Hypothalamus (tissue), 51 donors: Measurements from ENCODE around the gene CDC25B.

Experiments
- DNase-seq, 51 donors: peaks; one replicate each; lab custom pipeline; 2025; lab: John Stamatoyannopoulos, UW

CDC25B gene

GRCh38 chr20:3763671-3764601 lies 32.2 kb upstream of the CDC25B start:
- no peak for DNase-seq

DNA sequence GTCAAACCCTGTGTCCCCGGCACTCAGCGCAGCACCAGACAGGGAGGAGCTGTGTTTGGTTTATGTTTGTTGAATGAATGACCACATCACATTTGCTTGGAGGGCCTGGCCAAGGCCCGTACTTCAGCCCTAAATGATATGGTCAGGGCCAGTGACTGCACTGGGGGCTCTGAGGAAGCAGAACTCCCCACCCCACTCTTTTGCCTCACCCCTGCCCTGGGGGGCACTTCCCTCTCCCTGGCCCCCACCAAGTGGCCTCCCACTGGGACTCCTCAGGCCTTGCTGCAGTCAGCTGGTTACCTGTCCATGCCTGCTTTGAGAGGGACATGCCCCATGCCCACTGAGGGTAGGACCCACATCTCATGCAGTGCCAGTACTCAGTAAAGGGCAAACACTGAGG lies 31.5 kb upstream of the CDC25B start:
- DNase-seq, result no peak

DNA sequence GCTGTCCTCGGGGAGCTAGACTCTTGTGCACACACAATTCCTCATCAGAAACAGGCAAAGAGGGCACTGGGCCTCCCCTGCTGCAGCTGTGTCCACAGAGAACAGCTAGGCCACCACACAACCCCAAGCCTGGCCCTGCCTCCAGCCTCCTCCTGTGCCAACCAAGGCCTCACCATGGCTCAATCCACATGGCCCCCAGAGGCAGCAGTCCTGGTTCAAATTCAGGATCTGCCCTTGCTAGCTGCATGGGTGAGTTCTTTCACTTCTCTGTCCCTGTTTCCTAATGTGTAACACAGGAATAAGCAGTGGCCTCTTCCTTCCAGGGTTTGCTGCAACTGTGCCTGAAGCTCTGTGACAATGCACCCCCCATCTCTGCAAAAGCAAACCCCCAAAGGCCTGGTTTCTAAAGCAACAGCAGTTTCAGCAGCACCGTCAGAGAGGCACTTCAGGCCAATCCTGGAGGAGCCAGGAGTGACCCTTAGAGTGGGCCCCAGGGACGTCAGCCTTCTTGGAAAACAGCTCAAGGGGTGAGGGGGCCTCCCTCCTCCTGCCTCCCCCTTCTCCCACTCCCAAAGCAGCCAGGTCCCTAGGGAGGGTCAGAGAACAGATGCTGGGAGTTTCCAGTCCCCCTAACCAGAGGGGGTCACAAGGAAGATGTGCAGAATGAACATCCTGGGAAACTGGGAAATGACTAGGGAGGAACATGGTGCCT lies 30.8 kb upstream of the CDC25B start:
- no peak for DNase-seq

- DNase-seq, result no peak
These were observed 29.5 kb upstream of the CDC25B start for GRCh38 chr20:3766422-3767109.

DNA sequence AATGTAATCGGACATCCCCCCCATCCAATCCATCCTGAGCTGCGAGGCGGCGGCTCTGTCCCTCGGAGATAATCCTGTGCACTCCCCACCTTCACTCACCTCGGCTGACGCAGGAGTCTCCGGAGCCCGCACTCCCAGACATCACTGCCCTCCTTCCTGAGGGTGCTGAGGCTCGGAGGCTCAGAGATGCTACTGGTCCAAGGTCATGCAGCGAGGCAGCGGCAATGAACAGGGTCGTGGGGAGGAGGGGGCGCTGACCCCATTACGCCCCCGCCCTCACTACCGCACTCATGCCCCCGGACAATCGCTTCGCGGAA lies 29.0 kb upstream of the CDC25B start:
- DNase-seq, result peak in 1 of 51 donors; percentile 21

DNA sequence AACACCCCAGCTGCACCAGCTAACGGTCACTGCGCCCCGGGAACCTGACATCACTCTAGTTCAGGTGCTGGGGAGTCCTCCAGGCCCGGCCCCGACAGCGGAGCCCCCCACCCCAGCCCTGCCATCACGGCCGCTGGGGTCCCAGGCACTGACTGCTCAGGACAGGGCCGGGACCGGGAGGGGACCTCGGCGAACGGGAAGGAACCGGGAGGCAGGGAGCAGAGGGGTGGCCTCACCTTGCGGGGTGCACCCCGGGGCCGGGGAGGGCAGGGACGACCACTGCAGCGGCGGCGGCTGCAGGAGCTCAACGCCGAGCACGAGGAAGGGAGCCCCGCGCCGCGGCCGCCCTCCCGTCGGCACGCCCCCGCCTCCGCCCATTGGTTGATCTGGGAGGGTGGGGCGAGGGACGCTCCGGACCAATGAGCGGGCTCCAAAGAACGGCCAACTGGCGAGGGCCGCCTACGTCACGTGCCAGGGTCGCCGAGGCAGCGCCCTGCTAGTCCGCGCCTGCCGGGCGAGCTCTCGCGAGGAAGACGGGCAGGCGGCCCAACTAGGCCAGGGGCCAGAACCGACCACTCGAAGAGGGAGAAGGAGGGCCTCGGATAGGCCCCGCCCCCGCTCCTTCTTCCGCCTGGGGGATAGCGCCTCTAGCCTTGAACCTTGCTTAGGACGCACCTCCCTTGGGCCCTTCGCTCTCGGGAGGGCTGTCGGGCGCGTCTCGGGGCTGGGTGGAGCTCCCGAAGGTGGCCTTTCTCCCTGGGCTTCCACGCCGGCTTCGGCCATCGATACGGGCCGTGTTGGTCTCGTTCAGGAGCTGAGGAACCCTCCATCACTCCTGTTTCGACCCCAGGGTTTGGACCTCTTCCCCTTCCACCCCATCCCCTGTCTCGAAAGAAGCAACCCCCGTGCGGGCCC lies 28.4 kb upstream of the CDC25B start, which contains the start of gene ADISSP:
TSS of gene ADISSP (minus strand) at position 327 of the 915 bp plus-strand sequence. CDS start 7,653 bp downstream, outside the sequence.
- DNase-seq, result peak; percentile 71 to 99 (median 98)

DNA sequence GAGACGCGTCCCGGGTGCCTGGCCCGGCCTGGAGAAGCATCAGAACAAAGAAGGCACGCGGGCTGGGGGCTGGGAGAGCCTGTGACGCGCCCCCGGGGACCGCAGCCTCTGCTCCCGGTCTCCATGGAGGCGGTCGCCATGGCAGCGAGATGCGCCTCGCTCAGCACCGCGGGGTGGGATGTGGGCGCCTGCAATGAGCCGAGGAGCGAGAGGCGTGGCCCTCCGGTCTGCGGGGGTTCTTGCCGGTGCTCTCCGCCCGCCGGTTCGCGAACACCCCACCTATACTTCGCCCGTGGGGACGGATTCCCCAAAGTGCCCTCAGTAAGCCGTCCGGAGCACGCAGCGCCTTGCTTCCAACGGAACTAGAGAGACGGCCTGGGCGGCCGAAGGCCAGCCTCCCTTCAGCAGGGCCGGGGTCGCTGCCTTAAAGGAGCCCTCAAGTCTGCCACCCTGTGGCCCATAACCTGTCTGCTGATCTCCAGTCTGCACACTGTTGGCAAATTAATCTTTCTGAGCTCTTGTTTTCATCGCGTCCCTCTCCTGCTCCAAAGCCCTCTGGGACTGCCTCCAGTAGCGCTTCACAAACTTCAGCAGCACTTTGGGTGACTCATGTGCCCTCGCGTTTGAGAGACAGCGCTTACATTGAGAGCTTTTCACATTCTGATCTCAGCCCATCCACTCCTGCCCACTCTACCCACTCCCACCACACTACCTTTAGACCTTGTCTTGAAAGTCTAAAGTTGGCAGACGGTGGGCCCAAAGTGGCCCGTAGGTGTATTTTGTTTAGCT lies 27.6 kb upstream of the CDC25B start:
- peak in 47 of 51 donors; percentile 24 to 90 (median 69) for DNase-seq

GRCh38 chr20:3771552-3772058 lies 24.5 kb upstream of the CDC25B start:
- no peak for DNase-seq

DNA sequence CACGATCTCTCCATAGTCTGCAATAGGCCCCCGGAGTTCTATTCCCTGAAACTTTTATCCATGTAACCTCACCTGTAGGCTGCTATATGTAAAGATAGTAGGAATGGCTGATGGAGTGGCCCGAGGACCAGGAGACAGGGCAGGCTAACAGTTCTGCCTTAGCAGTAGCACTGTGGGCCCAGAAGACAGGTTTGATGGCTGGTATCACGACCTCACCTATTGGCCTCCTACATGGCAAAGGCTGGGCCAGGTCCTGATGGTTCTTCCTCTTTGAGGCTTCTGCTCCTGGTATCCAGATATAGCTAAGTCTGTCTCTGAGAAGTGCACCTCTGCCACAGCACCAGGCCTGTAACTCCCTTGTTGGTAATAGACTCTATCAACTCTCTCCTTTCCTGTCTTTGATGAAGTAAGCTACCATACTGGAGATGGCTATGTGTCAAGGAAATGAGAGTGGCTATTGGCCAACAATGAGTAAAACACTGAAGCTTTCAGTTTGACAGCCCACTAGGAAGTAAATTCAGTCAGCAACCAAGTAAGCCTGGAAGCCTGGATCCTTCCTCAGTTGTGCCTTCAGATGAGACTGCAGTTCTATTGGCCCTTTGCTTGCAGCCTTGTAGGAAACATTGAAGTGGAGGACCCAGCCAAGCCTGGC lies 20.5 kb upstream of the CDC25B start:
- DNase-seq, result no peak

GRCh38 chr20:3777381-3777715 lies 18.8 kb upstream of the CDC25B start:
- DNase-seq, result no peak

DNA sequence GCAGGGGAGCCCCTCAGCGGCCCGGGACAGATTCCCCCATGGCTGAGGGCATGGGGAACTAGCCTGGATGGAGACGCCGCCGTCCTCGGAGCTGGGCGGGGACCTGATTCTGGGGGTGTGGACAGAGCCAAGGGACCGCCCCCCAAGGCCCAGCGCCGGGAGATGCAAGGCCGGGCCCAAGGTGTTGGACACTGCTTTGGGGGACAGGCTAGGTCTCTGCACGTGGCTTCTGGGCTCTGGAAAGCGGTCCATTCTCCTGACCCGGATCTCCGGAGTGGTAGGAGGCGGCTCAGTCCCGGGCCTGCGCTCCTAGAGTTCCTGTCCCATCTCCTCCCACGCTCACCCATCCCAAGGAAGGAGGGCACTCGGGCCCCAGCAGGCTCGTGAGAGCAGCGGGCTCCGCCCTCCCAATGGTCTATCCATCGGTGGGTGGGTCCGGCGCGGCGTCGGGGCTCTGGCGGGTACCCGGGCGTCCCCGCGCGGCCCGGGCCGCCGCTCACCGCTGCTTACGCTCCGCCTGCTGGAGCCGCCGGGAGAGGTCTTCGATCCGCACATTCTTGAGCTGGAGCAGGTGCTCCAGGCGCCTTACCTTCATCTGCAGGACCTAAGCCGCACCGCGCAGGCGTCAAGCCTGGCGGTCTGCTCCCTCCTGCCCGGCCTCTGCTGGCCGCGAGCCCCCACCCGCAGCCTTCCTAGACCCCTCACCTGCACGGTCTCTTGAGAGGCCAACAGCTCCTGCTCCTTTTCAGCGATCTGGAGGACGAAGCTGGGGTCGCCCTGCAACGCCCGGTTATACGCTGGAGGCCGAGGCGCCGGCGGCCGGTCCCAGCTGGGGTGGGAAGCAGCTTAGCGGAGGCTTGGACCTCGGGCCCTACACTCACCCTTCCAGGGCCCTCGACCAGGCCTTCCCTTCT lies 18.1 kb upstream of the CDC25B start:
- peak in 7 of 51 donors; percentile 9 to 34 (median 21) for DNase-seq

GRCh38 chr20:3778976-3779375 lies 17.1 kb upstream of the CDC25B start:
- DNase-seq, result no peak

DNA sequence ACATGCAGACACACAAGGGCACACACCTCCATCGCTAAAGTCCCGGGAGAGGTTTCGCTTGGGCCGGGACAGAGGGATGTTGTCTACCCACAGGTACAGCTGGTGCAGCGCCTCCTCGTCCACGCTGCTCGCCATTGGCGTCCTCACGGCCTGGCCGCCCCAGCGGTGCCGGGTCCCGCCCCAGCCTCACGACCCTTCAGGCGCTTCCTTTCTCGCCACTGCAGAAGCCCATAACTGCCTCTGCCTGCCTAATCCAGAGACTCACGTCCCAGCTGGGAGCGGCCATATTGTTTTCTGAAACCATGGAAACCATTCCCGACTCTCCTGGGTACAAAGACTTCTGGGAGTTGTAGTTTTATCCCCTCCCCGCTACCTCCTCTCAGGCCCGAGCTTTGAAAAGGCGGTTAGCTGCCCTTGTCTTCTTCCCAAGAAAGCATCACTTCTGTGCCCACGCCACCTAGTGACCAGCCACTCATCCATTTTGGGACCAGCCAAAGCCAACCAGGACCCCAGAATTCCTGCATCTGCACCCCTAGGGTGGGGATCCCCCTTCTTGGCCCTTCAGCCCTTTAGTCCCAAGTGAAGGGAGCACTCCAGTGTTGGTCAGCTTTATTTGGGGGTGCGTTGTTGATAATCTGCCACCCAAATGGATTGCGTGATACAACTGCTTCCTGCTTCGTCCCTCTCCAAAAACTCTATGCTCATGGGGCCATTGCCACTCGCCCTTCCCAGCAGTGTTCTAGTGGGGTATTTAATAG lies 14.8 kb upstream of the CDC25B start, which contains the start of gene SPEF1:
TSS of gene SPEF1 (minus strand) at position 296 of the 758 bp plus-strand sequence. CDS start at position 135, 161 bp downstream.
- peak in 48 of 51 donors; percentile 21 to 89 (median 67) for DNase-seq

DNA sequence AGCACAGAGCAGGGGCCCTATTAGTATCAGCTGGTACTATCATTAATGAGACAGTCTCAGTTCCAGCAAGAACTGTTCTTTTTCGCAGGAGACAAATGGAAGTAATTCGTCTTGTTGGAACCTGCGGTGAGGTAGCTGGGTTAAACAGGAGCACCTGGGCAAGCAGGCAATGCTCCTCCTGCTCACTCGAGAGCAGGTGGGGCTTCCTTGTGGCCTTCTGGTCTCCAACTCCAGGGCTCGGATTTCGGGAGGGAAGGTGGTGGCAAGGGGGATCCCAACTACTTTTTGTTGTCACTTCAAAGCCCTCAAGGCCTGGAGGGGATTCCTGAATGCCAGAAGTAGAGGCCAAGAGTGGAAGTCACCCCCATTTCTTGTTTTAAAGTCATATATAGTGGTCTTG lies 13.5 kb upstream of the CDC25B start:
- no peak for DNase-seq

DNA sequence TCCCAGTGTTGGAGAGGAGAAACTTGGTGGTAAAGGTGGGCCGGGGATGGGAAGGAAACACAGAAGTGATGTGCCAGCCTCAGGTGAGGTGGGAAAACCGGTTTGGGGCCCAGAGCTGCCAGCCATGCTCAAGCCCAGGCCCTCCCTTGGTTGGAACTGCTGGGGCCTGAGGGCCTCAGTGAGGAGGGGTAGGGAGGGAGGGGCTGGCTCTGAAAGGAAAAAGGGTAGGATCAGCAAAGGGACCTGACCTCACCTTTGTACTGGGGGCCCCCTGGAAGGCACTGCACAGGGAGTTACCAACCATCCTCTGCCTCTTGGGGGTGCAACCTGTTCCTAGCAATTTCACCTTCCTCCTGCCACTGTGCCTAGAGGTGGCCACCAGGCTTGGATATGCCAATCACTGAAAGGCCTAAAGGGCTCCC lies 13.0 kb upstream of the CDC25B start:
- DNase-seq, result no peak

DNA sequence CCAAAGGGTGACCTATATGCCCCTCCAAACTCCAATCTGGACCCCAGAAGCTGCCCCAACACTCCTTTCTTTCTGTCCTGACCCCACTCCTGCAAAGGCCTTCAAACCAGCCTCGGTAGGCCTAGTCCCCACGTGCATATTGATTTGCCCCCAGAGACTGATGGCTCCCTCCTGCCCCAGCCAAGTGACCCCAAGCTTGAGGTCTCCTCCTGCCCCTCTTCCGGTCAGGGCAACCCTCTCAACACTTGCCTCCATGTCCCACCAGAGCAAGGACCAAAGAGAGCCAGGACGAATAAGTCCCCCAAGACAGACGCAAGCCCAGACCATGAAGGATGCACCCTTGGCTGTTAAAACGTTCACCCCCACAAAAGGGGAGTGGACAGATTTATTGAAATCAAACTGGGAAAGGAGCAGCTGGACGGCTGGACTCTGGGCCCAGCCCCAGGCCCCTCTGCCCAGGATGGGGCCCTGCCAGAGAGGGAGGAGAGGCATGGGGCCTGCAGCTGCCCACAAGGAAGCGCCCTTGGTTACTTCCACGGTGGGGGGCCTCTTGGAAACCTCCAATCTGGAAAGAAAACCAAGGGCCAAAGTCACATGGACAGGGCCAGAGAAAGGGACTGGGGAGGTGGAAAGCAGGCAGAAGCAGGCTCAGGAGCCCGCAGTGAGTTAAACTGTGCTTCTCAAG lies 12.5 kb upstream of the CDC25B start:
- peak in 2 of 51 donors; percentile 17 to 37 for DNase-seq
